ENCODE results near the gene SLC39A13.

The SLC39A13 gene

GRCh38 chr11:47389577-47390421, 18.6 kb upstream of the SLC39A13 start:
- Histone ChIP-seq H2BK12ac (ENCODE audit: low read length) (no peak overlapping the region), H4K91ac (ENCODE audit: low read depth, low read length) (no peak overlapping the region), H4K8ac (ENCODE audit: low read depth, low read length) (no peak overlapping the region), H4K12ac (ENCODE audit: low read depth, low read length) (no peak overlapping the region), H2BK5ac (ENCODE audit: low read depth, low read length, poor library complexity) (no peak overlapping the region), H3K4me2 (ENCODE audit: low read length) (no peak overlapping the region), H3K79me2 (ENCODE audit: control insufficient read depth, insufficient read depth, low read length, poor library complexity) (no peaks in the 10 kb centered on the region), H3K18ac (ENCODE audit: low read length) (no peak overlapping the region), H2AK5ac (ENCODE audit: low read length) (no peak overlapping the region), H3K27ac (ENCODE audit: low read depth, low read length) (no peak overlapping the region), H2BK120ac (ENCODE audit: insufficient read depth, low read length, poor library complexity) (no peak overlapping the region), H3K4ac (ENCODE audit: low read depth, low read length) (no peak overlapping the region), H2AFZ (ENCODE audit: insufficient read depth, low read length, poor library complexity) (no peak overlapping the region), H3K14ac (ENCODE audit: low read length) (no peak overlapping the region), H3K9me3 (ENCODE audit: insufficient read depth, low read depth, low read length) (no peaks in the 10 kb centered on the region), H3K36me3 (ENCODE audit: control insufficient read depth in 1 of 2, insufficient read depth in 2 of 2, low read length in 2 of 2) (no peaks in the 10 kb centered on the region), H3K27me3 (ENCODE audit: insufficient read depth, low read length) (no peaks in the 10 kb centered on the region), H3K4me3 (ENCODE audit: low read depth, low read length) (no peak overlapping the region), H3K9ac (ENCODE audit: low read length) (no peak overlapping the region), H3K4me1 (ENCODE audit: control insufficient read depth in 1 of 2, insufficient read depth in 2 of 2, low read length in 2 of 2) (no peaks in the 10 kb centered on the region), H3K79me1 (ENCODE audit: low read length) (no peaks in the 10 kb centered on the region), H3K23ac (ENCODE audit: low read length) (no peak overlapping the region)
- no peak for DNase-seq
- no CpG with 5 or more reads among the region's 17 CpGs for WGBS (ENCODE audit: extremely low coverage, insufficient coverage, insufficient read length)

DNA sequence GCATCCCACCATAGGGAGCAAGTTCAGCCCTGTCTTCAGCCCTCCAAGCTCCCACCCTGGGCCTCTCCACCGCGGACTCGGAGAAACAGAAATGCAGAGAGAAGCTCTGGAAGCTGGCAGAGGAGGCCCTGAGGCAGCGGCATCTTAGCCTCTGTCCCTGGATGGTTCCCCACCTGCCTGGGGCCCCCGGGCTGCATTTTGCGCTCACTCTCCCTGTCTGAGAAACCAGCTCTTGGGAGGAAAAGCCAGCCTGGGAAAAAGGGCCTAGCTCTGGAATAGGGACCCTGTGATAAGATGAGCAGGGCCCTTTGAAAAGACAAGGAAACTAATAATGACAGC, 18.0 kb upstream of the SLC39A13 start:
- no peaks in the 10 kb centered on the region for H3K27me3 ChIP-seq (ENCODE audit: insufficient read depth, low read length)
- no peaks in the 10 kb centered on the region for H3K9me3 ChIP-seq (ENCODE audit: insufficient read depth, low read depth, low read length)
- no peak overlapping the region for H4K12ac ChIP-seq (ENCODE audit: low read depth, low read length)
- H2AFZ ChIP-seq (ENCODE audit: insufficient read depth, low read length, poor library complexity): no peak overlapping the region
- H2AK5ac ChIP-seq (ENCODE audit: low read length): no peak overlapping the region
- no peak overlapping the region for H3K14ac ChIP-seq (ENCODE audit: low read length)
- H3K4me3 ChIP-seq (ENCODE audit: low read depth, low read length): no peak overlapping the region
- H3K23ac ChIP-seq (ENCODE audit: low read length): no peak overlapping the region
- H3K9ac ChIP-seq (ENCODE audit: low read length): no peak overlapping the region
- H2BK5ac ChIP-seq (ENCODE audit: low read depth, low read length, poor library complexity): no peak overlapping the region
- no peaks in the 10 kb centered on the region for H3K79me1 ChIP-seq (ENCODE audit: low read length)
- H3K36me3 ChIP-seq (ENCODE audit: control insufficient read depth in 1 of 2, insufficient read depth in 2 of 2, low read length in 2 of 2): no peaks in the 10 kb centered on the region
- WGBS (ENCODE audit: extremely low coverage, insufficient coverage, insufficient read length): no CpG with 5 or more reads among the region's 6 CpGs
- H3K79me2 ChIP-seq (ENCODE audit: control insufficient read depth, insufficient read depth, low read length, poor library complexity): no peaks in the 10 kb centered on the region
- H4K91ac ChIP-seq (ENCODE audit: low read depth, low read length): no peak overlapping the region
- no peak for DNase-seq
- no peak overlapping the region for H3K4me2 ChIP-seq (ENCODE audit: low read length)
- H2BK120ac ChIP-seq (ENCODE audit: insufficient read depth, low read length, poor library complexity): no peak overlapping the region
- no peak overlapping the region for H3K4ac ChIP-seq (ENCODE audit: low read depth, low read length)
- H3K18ac ChIP-seq (ENCODE audit: low read length): no peak overlapping the region
- no peak overlapping the region for H2BK12ac ChIP-seq (ENCODE audit: low read length)
- H3K4me1 ChIP-seq (ENCODE audit: control insufficient read depth in 1 of 2, insufficient read depth in 2 of 2, low read length in 2 of 2): no peaks in the 10 kb centered on the region
- H3K27ac ChIP-seq (ENCODE audit: low read depth, low read length): no peak overlapping the region
- no peak overlapping the region for H4K8ac ChIP-seq (ENCODE audit: low read depth, low read length)

- H3K23ac ChIP-seq (ENCODE audit: low read length): no peak overlapping the region
- H4K91ac ChIP-seq (ENCODE audit: low read depth, low read length): no peak overlapping the region
- no peak overlapping the region for H3K4ac ChIP-seq (ENCODE audit: low read depth, low read length)
- H3K27ac ChIP-seq (ENCODE audit: low read depth, low read length): no peak overlapping the region
- no peak overlapping the region for H4K12ac ChIP-seq (ENCODE audit: low read depth, low read length)
- no peaks in the 10 kb centered on the region for H3K79me1 ChIP-seq (ENCODE audit: low read length)
- no peak overlapping the region for H4K8ac ChIP-seq (ENCODE audit: low read depth, low read length)
- no peak overlapping the region for H3K4me2 ChIP-seq (ENCODE audit: low read length)
- no peak overlapping the region for H2BK120ac ChIP-seq (ENCODE audit: insufficient read depth, low read length, poor library complexity)
- no peaks in the 10 kb centered on the region for H3K4me1 ChIP-seq (ENCODE audit: control insufficient read depth in 1 of 2, insufficient read depth in 2 of 2, low read length in 2 of 2)
- no peak overlapping the region for H2AK5ac ChIP-seq (ENCODE audit: low read length)
- no peak overlapping the region for H3K18ac ChIP-seq (ENCODE audit: low read length)
- no CpG with 5 or more reads among the region's 11 CpGs for WGBS (ENCODE audit: extremely low coverage, insufficient coverage, insufficient read length)
- H3K36me3 ChIP-seq (ENCODE audit: control insufficient read depth in 1 of 2, insufficient read depth in 2 of 2, low read length in 2 of 2): no peaks in the 10 kb centered on the region
- H3K27me3 ChIP-seq (ENCODE audit: insufficient read depth, low read length): no peaks in the 10 kb centered on the region
- no peak overlapping the region for H3K14ac ChIP-seq (ENCODE audit: low read length)
- peak in 1 of 2 donors; percentile 44 for DNase-seq
- no peak overlapping the region for H3K4me3 ChIP-seq (ENCODE audit: low read depth, low read length)
- no peak overlapping the region for H2AFZ ChIP-seq (ENCODE audit: insufficient read depth, low read length, poor library complexity)
- no peaks in the 10 kb centered on the region for H3K9me3 ChIP-seq (ENCODE audit: insufficient read depth, low read depth, low read length)
- H2BK12ac ChIP-seq (ENCODE audit: low read length): no peak overlapping the region
- no peak overlapping the region for H3K9ac ChIP-seq (ENCODE audit: low read length)
- no peak overlapping the region for H2BK5ac ChIP-seq (ENCODE audit: low read depth, low read length, poor library complexity)
- no peaks in the 10 kb centered on the region for H3K79me2 ChIP-seq (ENCODE audit: control insufficient read depth, insufficient read depth, low read length, poor library complexity)
Measured at GRCh38 chr11:47391077-47391583, 17.3 kb upstream of the SLC39A13 start.

GRCh38 chr11:47391711-47392432, 16.5 kb upstream of the SLC39A13 start:
- no peaks in the 10 kb centered on the region for H3K27me3 ChIP-seq (ENCODE audit: insufficient read depth, low read length)
- no peak overlapping the region for H2AK5ac ChIP-seq (ENCODE audit: low read length)
- no peak overlapping the region for H2BK5ac ChIP-seq (ENCODE audit: low read depth, low read length, poor library complexity)
- no peak overlapping the region for H3K9ac ChIP-seq (ENCODE audit: low read length)
- H3K18ac ChIP-seq (ENCODE audit: low read length): no peak overlapping the region
- no peak overlapping the region for H3K4ac ChIP-seq (ENCODE audit: low read depth, low read length)
- no peak overlapping the region for H3K4me2 ChIP-seq (ENCODE audit: low read length)
- no peak overlapping the region for H3K14ac ChIP-seq (ENCODE audit: low read length)
- H4K91ac ChIP-seq (ENCODE audit: low read depth, low read length): no peak overlapping the region
- H3K27ac ChIP-seq (ENCODE audit: low read depth, low read length): no peak overlapping the region
- H3K79me2 ChIP-seq (ENCODE audit: control insufficient read depth, insufficient read depth, low read length, poor library complexity): no peaks in the 10 kb centered on the region
- no peaks in the 10 kb centered on the region for H3K79me1 ChIP-seq (ENCODE audit: low read length)
- H3K23ac ChIP-seq (ENCODE audit: low read length): no peak overlapping the region
- H3K4me3 ChIP-seq (ENCODE audit: low read depth, low read length): peak overlapping the region; percentile 52
- H4K12ac ChIP-seq (ENCODE audit: low read depth, low read length): no peak overlapping the region
- no peak overlapping the region for H2AFZ ChIP-seq (ENCODE audit: insufficient read depth, low read length, poor library complexity)
- no peak overlapping the region for H4K8ac ChIP-seq (ENCODE audit: low read depth, low read length)
- no peak overlapping the region for H2BK12ac ChIP-seq (ENCODE audit: low read length)
- WGBS (ENCODE audit: extremely low coverage, insufficient coverage, insufficient read length): no CpG with 5 or more reads among the region's 16 CpGs
- no peak overlapping the region for H2BK120ac ChIP-seq (ENCODE audit: insufficient read depth, low read length, poor library complexity)
- no peak for DNase-seq
- H3K9me3 ChIP-seq (ENCODE audit: insufficient read depth, low read depth, low read length): no peaks in the 10 kb centered on the region
- H3K4me1 ChIP-seq (ENCODE audit: control insufficient read depth in 1 of 2, insufficient read depth in 2 of 2, low read length in 2 of 2): no peaks in the 10 kb centered on the region
- no peaks in the 10 kb centered on the region for H3K36me3 ChIP-seq (ENCODE audit: control insufficient read depth in 1 of 2, insufficient read depth in 2 of 2, low read length in 2 of 2)

All from trophoblast cell (in vitro differentiated cells and primary cell).